ENCODE results near the gene SLC35F1.

Gene SLC35F1

GRCh38 chr6:118200160-118200559 lies 293.1 kb downstream of the SLC35F1 start:
- no peaks in the 10 kb centered on the region for H3K79me1 ChIP-seq (ENCODE audit: low read depth, low read length)
- H3K27ac ChIP-seq (replicated peaks; ENCODE audit: low read length) = no peak overlapping the region
- H3K14ac ChIP-seq (ENCODE audit: low read length) = no peak overlapping the region
- no peak overlapping the region for H3K23ac ChIP-seq (ENCODE audit: low read depth, low read length, poor library complexity)
- no peak overlapping the region for H2BK5ac ChIP-seq (ENCODE audit: low read length)
- no peak overlapping the region for H3K4ac ChIP-seq (ENCODE audit: low read length)
- no peak overlapping the region for H2BK120ac ChIP-seq (ENCODE audit: low read depth, low read length)
- H4K91ac ChIP-seq (ENCODE audit: low read depth, low read length, poor library complexity) = no peak overlapping the region
- no peaks in the 10 kb centered on the region for H3K36me3 ChIP-seq (replicated peaks in 1 of 2; ENCODE audit: control insufficient read depth in 2 of 2, insufficient read depth in 2 of 2, low read length in 2 of 2)
- peaks cover 0 to 8% of the 10 kb centered on the region in 2 donors for H3K9me3 ChIP-seq (replicated peaks in 1 of 2; ENCODE audit: control insufficient read depth in 2 of 2, insufficient read depth in 1 of 2, low read depth in 1 of 2, low read length in 2 of 2)
- no peak overlapping the region for H2AK5ac ChIP-seq (ENCODE audit: low read depth, low read length)
- no peaks in the 10 kb centered on the region for H3K27me3 ChIP-seq (ENCODE audit: control insufficient read depth in 3 of 3, insufficient read depth in 3 of 3, low read depth in 1 of 3, low read length in 3 of 3)
- DNase-seq (ENCODE audit: low spot score) = no peak
- no CpG with 5 or more reads among the region's 1 CpG for WGBS, 2 donors (ENCODE audit: extremely low coverage in 2 of 2, insufficient read length in 2 of 2, insufficient replicate concordance in 1 of 2)
- no peak overlapping the region for H3K9ac ChIP-seq (ENCODE audit: low read depth, low read length, poor library complexity)
- H3K4me1 ChIP-seq (ENCODE audit: control insufficient read depth in 2 of 2, insufficient read depth in 1 of 2, low read depth in 1 of 2, low read length in 2 of 2) = peaks cover 3 to 30% of the 10 kb centered on the region in 2 donors
- no peak overlapping the region for H3K4me2 ChIP-seq (ENCODE audit: insufficient read depth, low read length, poor library complexity, severe bottlenecking)
- no peak overlapping the region for H2BK12ac ChIP-seq (ENCODE audit: low read length)
- H2AFZ ChIP-seq (ENCODE audit: low read length) = no peak overlapping the region
- H2BK15ac ChIP-seq (ENCODE audit: low read length) = no peak overlapping the region
- H3K4me3 ChIP-seq (ENCODE audit: low read length in 2 of 2) = no peak overlapping the region
- H4K8ac ChIP-seq (ENCODE audit: low read depth, low read length) = no peak overlapping the region
- H3K18ac ChIP-seq (ENCODE audit: low read length) = no peak overlapping the region

- DNase-seq (ENCODE audit: low spot score) = no peak
- H2BK5ac ChIP-seq (ENCODE audit: low read length) = no peak overlapping the region
- peaks cover 0 to 11% of the 10 kb centered on the region in 2 donors for H3K9me3 ChIP-seq (replicated peaks in 1 of 2; ENCODE audit: control insufficient read depth in 2 of 2, insufficient read depth in 1 of 2, low read depth in 1 of 2, low read length in 2 of 2)
- no peak overlapping the region for H3K4ac ChIP-seq (ENCODE audit: low read length)
- no peaks in the 10 kb centered on the region for H3K27me3 ChIP-seq (ENCODE audit: control insufficient read depth in 3 of 3, insufficient read depth in 3 of 3, low read depth in 1 of 3, low read length in 3 of 3)
- H3K4me3 ChIP-seq (ENCODE audit: low read length in 2 of 2) = no peak overlapping the region
- H3K79me1 ChIP-seq (ENCODE audit: low read depth, low read length) = no peaks in the 10 kb centered on the region
- H4K91ac ChIP-seq (ENCODE audit: low read depth, low read length, poor library complexity) = no peak overlapping the region
- H3K36me3 ChIP-seq (replicated peaks in 1 of 2; ENCODE audit: control insufficient read depth in 2 of 2, insufficient read depth in 2 of 2, low read length in 2 of 2) = no peaks in the 10 kb centered on the region
- H4K8ac ChIP-seq (ENCODE audit: low read depth, low read length) = no peak overlapping the region
- H2BK12ac ChIP-seq (ENCODE audit: low read length) = no peak overlapping the region
- H2AFZ ChIP-seq (ENCODE audit: low read length) = no peak overlapping the region
- H3K18ac ChIP-seq (ENCODE audit: low read length) = no peak overlapping the region
- no peak overlapping the region for H3K9ac ChIP-seq (ENCODE audit: low read depth, low read length, poor library complexity)
- H3K4me2 ChIP-seq (ENCODE audit: insufficient read depth, low read length, poor library complexity, severe bottlenecking) = no peak overlapping the region
- H2AK5ac ChIP-seq (ENCODE audit: low read depth, low read length) = no peak overlapping the region
- no peak overlapping the region for H2BK120ac ChIP-seq (ENCODE audit: low read depth, low read length)
- peaks cover 3 to 19% of the 10 kb centered on the region in 2 donors for H3K4me1 ChIP-seq (ENCODE audit: control insufficient read depth in 2 of 2, insufficient read depth in 1 of 2, low read depth in 1 of 2, low read length in 2 of 2)
- no peak overlapping the region for H3K14ac ChIP-seq (ENCODE audit: low read length)
- H3K27ac ChIP-seq (replicated peaks; ENCODE audit: low read length) = no peak overlapping the region
- WGBS, 2 donors (ENCODE audit: extremely low coverage in 2 of 2, insufficient read length in 2 of 2, insufficient replicate concordance in 1 of 2) = no CpG with 5 or more reads among the region's 1 CpG
- no peak overlapping the region for H3K23ac ChIP-seq (ENCODE audit: low read depth, low read length, poor library complexity)
- H2BK15ac ChIP-seq (ENCODE audit: low read length) = no peak overlapping the region
These were observed 295.5 kb downstream of the SLC35F1 start for GRCh38 chr6:118202517-118202916.

GRCh38 chr6:118203545-118203944 lies 296.5 kb downstream of the SLC35F1 start:
- H4K91ac ChIP-seq (ENCODE audit: low read depth, low read length, poor library complexity) = no peak overlapping the region
- no peak overlapping the region for H2BK120ac ChIP-seq (ENCODE audit: low read depth, low read length)
- H2BK12ac ChIP-seq (ENCODE audit: low read length) = no peak overlapping the region
- H2AFZ ChIP-seq (ENCODE audit: low read length) = no peak overlapping the region
- H2AK5ac ChIP-seq (ENCODE audit: low read depth, low read length) = no peak overlapping the region
- no peaks in the 10 kb centered on the region for H3K79me1 ChIP-seq (ENCODE audit: low read depth, low read length)
- no peaks in the 10 kb centered on the region for H3K27me3 ChIP-seq (ENCODE audit: control insufficient read depth in 3 of 3, insufficient read depth in 3 of 3, low read depth in 1 of 3, low read length in 3 of 3)
- no peak overlapping the region for H2BK15ac ChIP-seq (ENCODE audit: low read length)
- no peak overlapping the region for H3K4ac ChIP-seq (ENCODE audit: low read length)
- H4K8ac ChIP-seq (ENCODE audit: low read depth, low read length) = no peak overlapping the region
- H3K27ac ChIP-seq (replicated peaks; ENCODE audit: low read length) = no peak overlapping the region
- H2BK5ac ChIP-seq (ENCODE audit: low read length) = no peak overlapping the region
- no peak overlapping the region for H3K9ac ChIP-seq (ENCODE audit: low read depth, low read length, poor library complexity)
- H3K9me3 ChIP-seq (replicated peaks in 1 of 2; ENCODE audit: control insufficient read depth in 2 of 2, insufficient read depth in 1 of 2, low read depth in 1 of 2, low read length in 2 of 2) = peaks cover 0 to 11% of the 10 kb centered on the region in 2 donors
- H3K4me1 ChIP-seq (ENCODE audit: control insufficient read depth in 2 of 2, insufficient read depth in 1 of 2, low read depth in 1 of 2, low read length in 2 of 2) = peaks cover 3 to 11% of the 10 kb centered on the region in 2 donors
- no peak overlapping the region for H3K18ac ChIP-seq (ENCODE audit: low read length)
- no peak overlapping the region for H3K4me2 ChIP-seq (ENCODE audit: insufficient read depth, low read length, poor library complexity, severe bottlenecking)
- no peak overlapping the region for H3K4me3 ChIP-seq (ENCODE audit: low read length in 2 of 2)
- H3K14ac ChIP-seq (ENCODE audit: low read length) = no peak overlapping the region
- no peak for DNase-seq (ENCODE audit: low spot score)
- H3K36me3 ChIP-seq (replicated peaks in 1 of 2; ENCODE audit: control insufficient read depth in 2 of 2, insufficient read depth in 2 of 2, low read length in 2 of 2) = no peaks in the 10 kb centered on the region
- no peak overlapping the region for H3K23ac ChIP-seq (ENCODE audit: low read depth, low read length, poor library complexity)

GRCh38 chr6:118206221-118206620 lies 299.2 kb downstream of the SLC35F1 start:
- Histone ChIP-seq H2BK12ac (ENCODE audit: low read length) (no peak overlapping the region), H4K91ac (ENCODE audit: low read depth, low read length, poor library complexity) (no peak overlapping the region), H3K4me2 (ENCODE audit: insufficient read depth, low read length, poor library complexity, severe bottlenecking) (no peak overlapping the region), H3K4ac (ENCODE audit: low read length) (no peak overlapping the region), H3K4me1 (ENCODE audit: control insufficient read depth in 2 of 2, insufficient read depth in 1 of 2, low read depth in 1 of 2, low read length in 2 of 2) (peaks cover 2 to 4% of the 10 kb centered on the region in 2 donors), H2BK15ac (ENCODE audit: low read length) (no peak overlapping the region), H3K14ac (ENCODE audit: low read length) (no peak overlapping the region), H3K18ac (ENCODE audit: low read length) (no peak overlapping the region), H2AFZ (ENCODE audit: low read length) (no peak overlapping the region), H3K9ac (ENCODE audit: low read depth, low read length, poor library complexity) (no peak overlapping the region), H3K4me3 (ENCODE audit: low read length in 2 of 2) (no peak overlapping the region), H3K9me3 (replicated peaks in 1 of 2; ENCODE audit: control insufficient read depth in 2 of 2, insufficient read depth in 1 of 2, low read depth in 1 of 2, low read length in 2 of 2) (peaks cover 0 to 8% of the 10 kb centered on the region in 2 donors), H3K27me3 (ENCODE audit: control insufficient read depth in 3 of 3, insufficient read depth in 3 of 3, low read depth in 1 of 3, low read length in 3 of 3) (no peaks in the 10 kb centered on the region), H4K8ac (ENCODE audit: low read depth, low read length) (no peak overlapping the region), H3K36me3 (replicated peaks in 1 of 2; ENCODE audit: control insufficient read depth in 2 of 2, insufficient read depth in 2 of 2, low read length in 2 of 2) (no peaks in the 10 kb centered on the region), H2AK5ac (ENCODE audit: low read depth, low read length) (no peak overlapping the region), H2BK5ac (ENCODE audit: low read length) (no peak overlapping the region), H3K27ac (replicated peaks; ENCODE audit: low read length) (no peak overlapping the region), H3K79me1 (ENCODE audit: low read depth, low read length) (no peaks in the 10 kb centered on the region), H3K23ac (ENCODE audit: low read depth, low read length, poor library complexity) (no peak overlapping the region), H2BK120ac (ENCODE audit: low read depth, low read length) (no peak overlapping the region)
- DNase-seq (ENCODE audit: low spot score) = no peak
- no CpG with 5 or more reads among the region's 1 CpG for WGBS, 2 donors (ENCODE audit: extremely low coverage in 2 of 2, insufficient read length in 2 of 2, insufficient replicate concordance in 1 of 2)

Data from neuronal stem cell (in vitro differentiated cells).